HG02938 (cell line): ENCODE data around the gene SLC52A1.
"Not testable (repeated sequence)": the region's sequence is repeated elsewhere in the genome, so short reads cannot be mapped to it uniquely, and the experiment has no call there.

ENCODE experiments used
- ATAC-seq: cut with Tn5 transposase; IDR thresholded peaks from one replicate; pipeline ENCODE4 v1.9.1; 2021; ENCODE audit warnings: mild to moderate bottlenecking, moderate library complexity; ENCODE audit not compliant: unreplicated experiment

SLC52A1 gene

GRCh38 chr17:5035315-5035714 is at the start of gene SLC52A1:
Gene SLC52A1 (minus strand): TSS chr17:5035426. CDS start chr17:5034606, 820 bp downstream.
- no peak for ATAC-seq

- ATAC-seq, result no peak
These were observed 45.4 kb upstream of the SLC52A1 start for GRCh38 chr17:5080591-5080990.

GRCh38 chr17:5078106-5079028 is 43.1 kb upstream of the SLC52A1 start, which contains the start of gene ZFP3:
Gene ZFP3 (plus strand): TSS chr17:5078467. CDS start chr17:5091505, 13,038 bp downstream.
- peak; percentile 81 for ATAC-seq

GRCh38 chr17:5077781-5078105 is 42.5 kb upstream of the SLC52A1 start:
- no peak for ATAC-seq

- not testable (repeated sequence) for ATAC-seq
These were observed 42.0 kb upstream of the SLC52A1 start for GRCh38 chr17:5077275-5077674.

GRCh38 chr17:5075472-5075871 is 40.2 kb upstream of the SLC52A1 start:
- not testable (repeated sequence) for ATAC-seq

GRCh38 chr17:5069724-5070123 is 34.5 kb upstream of the SLC52A1 start:
- ATAC-seq, result no peak

GRCh38 chr17:5068236-5068635 is 33.0 kb upstream of the SLC52A1 start:
- no peak for ATAC-seq

- no peak for ATAC-seq
These were observed 30.1 kb upstream of the SLC52A1 start for GRCh38 chr17:5065227-5065744.

GRCh38 chr17:5055543-5055942 is 20.3 kb upstream of the SLC52A1 start:
- no peak for ATAC-seq

- ATAC-seq, result no peak
These were observed 15.1 kb upstream of the SLC52A1 start for GRCh38 chr17:5050278-5050677.

- ATAC-seq, result no peak
These were observed 14.2 kb upstream of the SLC52A1 start for GRCh38 chr17:5049314-5049841.

- no peak for ATAC-seq
These were observed 12.2 kb upstream of the SLC52A1 start for GRCh38 chr17:5047446-5047845.

GRCh38 chr17:5045496-5045895 is 10.3 kb upstream of the SLC52A1 start:
- ATAC-seq, result no peak

- ATAC-seq, result no peak
These were observed 9.4 kb upstream of the SLC52A1 start for GRCh38 chr17:5044630-5045029.

GRCh38 chr17:5043524-5043923 is 8.3 kb upstream of the SLC52A1 start:
- no peak for ATAC-seq

- no peak for ATAC-seq
These were observed 7.2 kb upstream of the SLC52A1 start for GRCh38 chr17:5042157-5043022.

- no peak for ATAC-seq
These were observed 575 bp downstream of the SLC52A1 start for GRCh38 chr17:5034651-5035050.

GRCh38 chr17:5034063-5034462 is 1.2 kb downstream of the SLC52A1 start:
- ATAC-seq, result no peak

- ATAC-seq, result no peak
These were observed 1.7 kb downstream of the SLC52A1 start for GRCh38 chr17:5033352-5034015.

- ATAC-seq, result no peak
These were observed 2.4 kb downstream of the SLC52A1 start for GRCh38 chr17:5032865-5033264.
